H9 (cell line): Measurements from ENCODE around the gene TNIP1. TPM values are rescaled to one million over a fixed set of nuclear protein-coding genes. Genes with fewer than 3 reads are reported as not detected.

ENCODE experiments used
- DNase-seq: peaks from one replicate; pipeline ENCODE4 v3.0.0-alpha.2; 2017
- H2AFZ ChIP-seq: one replicate; pipeline ENCODE4 v1.6.1; 2013; ENCODE audit warnings: mild to moderate bottlenecking, low read length, control low read depth, moderate library complexity
- H2AK5ac ChIP-seq: 2 replicates; pipeline ENCODE4 v1.6.1; 2013; ENCODE audit warnings: low read length, control low read depth, mixed read lengths; ENCODE audit not compliant: insufficient read length
- H2BK120ac ChIP-seq: one replicate; pipeline ENCODE4 v1.6.1; 2013; ENCODE audit warnings: low read depth, mild to moderate bottlenecking, low read length, control low read depth, inconsistent platforms; ENCODE audit not compliant: poor library complexity, severe bottlenecking
- H2BK12ac ChIP-seq: 2 replicates; pipeline ENCODE4 v1.6.1; 2013; ENCODE audit warnings: low read length, control low read depth, mixed read lengths, low read depth; ENCODE audit not compliant: insufficient read length
- H2BK15ac ChIP-seq: 2 replicates; pipeline ENCODE4 v1.6.1; 2013; ENCODE audit warnings: low read depth, low read length, control low read depth
- H2BK20ac ChIP-seq: one replicate; pipeline ENCODE4 v1.6.1; 2013; ENCODE audit warnings: low read depth, mild to moderate bottlenecking, low read length, control low read depth, inconsistent platforms; ENCODE audit not compliant: poor library complexity, severe bottlenecking
- H2BK5ac ChIP-seq: 2 replicates; pipeline ENCODE4 v1.6.1; 2013; ENCODE audit warnings: low read length, control low read depth, mixed read lengths; ENCODE audit not compliant: insufficient read length
- H3K14ac ChIP-seq: 2 replicates; pipeline ENCODE4 v1.6.1; 2013; ENCODE audit warnings: low read length, control low read depth; ENCODE audit not compliant: insufficient read depth
- H3K18ac ChIP-seq: 2 replicates; pipeline ENCODE4 v1.6.1; 2013; ENCODE audit warnings: low read depth, mild to moderate bottlenecking, mixed read lengths, low read length, control low read depth; ENCODE audit not compliant: insufficient read length
- H3K23ac ChIP-seq: 2 replicates; pipeline ENCODE4 v1.6.1; 2013; ENCODE audit warnings: low read length, control low read depth, mixed read lengths, low read depth; ENCODE audit not compliant: insufficient read length
- H3K23me2 ChIP-seq: 2 replicates; pipeline ENCODE4 v1.6.1; 2013; ENCODE audit warnings: low read depth, mild to moderate bottlenecking, mixed read lengths, low read length, control low read depth; ENCODE audit not compliant: insufficient read length, poor library complexity, severe bottlenecking
- H3K27ac ChIP-seq: 2 replicates; pipeline ENCODE4 v1.5.1; 2013; ENCODE audit warnings: low read length, control low read depth, mixed read lengths, low read depth; ENCODE audit not compliant: insufficient read length
- H3K27me3 ChIP-seq: 2 replicates; pipeline ENCODE4 v1.6.1; 2013; ENCODE audit warnings: low read length, control low read depth, inconsistent platforms; ENCODE audit not compliant: insufficient read depth
- H3K4ac ChIP-seq: 2 replicates; pipeline ENCODE4 v1.6.1; 2013; ENCODE audit warnings: low read depth, mild to moderate bottlenecking, control low read depth, inconsistent platforms, low read length, moderate library complexity
- H3K4me1 ChIP-seq: 2 replicates; pipeline ENCODE4 v1.6.1; 2013; ENCODE audit warnings: low read length, control low read depth, inconsistent platforms; ENCODE audit not compliant: insufficient read depth
- H3K4me2 ChIP-seq: 2 replicates; pipeline ENCODE4 v1.6.1; 2013; ENCODE audit warnings: low read length, control low read depth, mixed read lengths; ENCODE audit not compliant: insufficient read length, insufficient read depth
- H3K56ac ChIP-seq: 2 replicates; pipeline ENCODE4 v1.6.1; 2013; ENCODE audit warnings: low read depth, mild to moderate bottlenecking, mixed read lengths, low read length, control low read depth; ENCODE audit not compliant: insufficient read length
- H3K79me1 ChIP-seq: 2 replicates; pipeline ENCODE4 v1.6.1; 2013; ENCODE audit warnings: low read depth, mild to moderate bottlenecking, moderate library complexity, low read length, control low read depth, inconsistent platforms; ENCODE audit not compliant: insufficient read depth, poor library complexity, severe bottlenecking
- H3K79me2 ChIP-seq: 2 replicates; pipeline ENCODE4 v1.6.1; 2013; ENCODE audit warnings: low read length, control low read depth, inconsistent platforms; ENCODE audit not compliant: insufficient read depth
- H3K9ac ChIP-seq: 2 replicates; pipeline ENCODE4 v1.6.1; 2013; ENCODE audit warnings: low read length, control low read depth, mixed read lengths; ENCODE audit not compliant: insufficient read length; ENCODE audit errors: extremely low read depth
- H3K9me3 ChIP-seq: one replicate; pipeline ENCODE4 v1.6.1; 2013; ENCODE audit warnings: low read depth, low read length, inconsistent platforms; ENCODE audit not compliant: control insufficient read depth
- H3T11ph ChIP-seq: one replicate; pipeline ENCODE4 v1.6.1; 2013; ENCODE audit warnings: mild to moderate bottlenecking, low read length, control low read depth, inconsistent platforms
- H4K20me1 ChIP-seq: one replicate; pipeline ENCODE4 v1.6.1; 2013; ENCODE audit not compliant: control insufficient read depth, insufficient read length, insufficient read depth
- H4K5ac ChIP-seq: 2 replicates; pipeline ENCODE4 v1.6.1; 2013; ENCODE audit warnings: low read depth, mild to moderate bottlenecking, mixed read lengths, low read length, control low read depth; ENCODE audit not compliant: insufficient read length
- H4K8ac ChIP-seq: replicated peaks from 2 replicates; pipeline ENCODE4 v1.6.1; 2013; ENCODE audit warnings: low read length, control low read depth, mixed read lengths, low read depth; ENCODE audit not compliant: insufficient read length
- H4K91ac ChIP-seq: 2 replicates; pipeline ENCODE4 v1.6.1; 2013; ENCODE audit warnings: low read depth, mild to moderate bottlenecking, moderate library complexity, mixed read lengths, low read length, control low read depth; ENCODE audit not compliant: insufficient read length
- H3K27ac Mint-ChIP-seq, 3 experiments: 2 replicates in 2 of 3; 3 replicates in 1 of 3; pipeline ENCODE4 v1.8.0; 2020 to 2021; ENCODE audit warnings: mixed read lengths in 3 of 3, mild to moderate bottlenecking in 1 of 3, moderate library complexity in 1 of 3
- H3K27me3 Mint-ChIP-seq: 2 replicates; pipeline ENCODE4 v1.8.0; 2021; ENCODE audit warnings: low read depth, mild to moderate bottlenecking, moderate library complexity, mixed read lengths
- H3K36me3 Mint-ChIP-seq, 3 experiments: 2 replicates in 2 of 3; 3 replicates in 1 of 3; pipeline ENCODE4 v1.8.0; 2020 to 2021; ENCODE audit warnings: low read depth in 3 of 3, mixed read lengths in 3 of 3; ENCODE audit not compliant: insufficient read depth in 1 of 3
- H3K4me1 Mint-ChIP-seq, 2 experiments: 2 replicates each; pipeline ENCODE4 v1.8.0; 2020; ENCODE audit warnings: mixed read lengths in 2 of 2
- H3K4me3 Mint-ChIP-seq, 2 experiments: 2 replicates in 1 of 2; 3 replicates in 1 of 2; pipeline ENCODE4 v1.8.0; 2020 to 2021; ENCODE audit warnings: mild to moderate bottlenecking in 2 of 2, mixed read lengths in 2 of 2, moderate library complexity in 1 of 2
- H3K9me3 Mint-ChIP-seq, 2 experiments: 2 replicates in 1 of 2; 3 replicates in 1 of 2; pipeline ENCODE4 v1.8.0; 2020; ENCODE audit warnings: mild to moderate bottlenecking in 2 of 2, mixed read lengths in 2 of 2, moderate library complexity in 1 of 2
- WGBS: extraction: QIAGEN DNeasy Blood & Tissue Kit; methylation state at CpG from one replicate; pipeline ENCODE4 v1.1.7; 2013; ENCODE audit warnings: missing lambda C conversion rate, low lambda C conversion rate, mixed read lengths; ENCODE audit not compliant: insufficient read length; ENCODE audit errors: extremely low coverage; 5-methylcytosine and 5-hydroxymethylcytosine counted together
- total RNA-seq: library from RNA; stranded (reverse); gene quantifications from 2 replicates; pipeline ENCODE4 v1.2.1, GENCODE V29; 2021
- TF ChIP-seq, protein P1 (sequence below): fragments of 200-600 bp; sonication (generic); conservative IDR thresholded peaks from 3 replicates; pipeline ENCODE4 v1.8.0; 2021; ENCODE audit warnings: antibody characterized with exemption, mild to moderate bottlenecking

TNIP1 gene
- total RNA-seq, 1 experiment from 2014 or later = 40.8 TPM

DNA sequence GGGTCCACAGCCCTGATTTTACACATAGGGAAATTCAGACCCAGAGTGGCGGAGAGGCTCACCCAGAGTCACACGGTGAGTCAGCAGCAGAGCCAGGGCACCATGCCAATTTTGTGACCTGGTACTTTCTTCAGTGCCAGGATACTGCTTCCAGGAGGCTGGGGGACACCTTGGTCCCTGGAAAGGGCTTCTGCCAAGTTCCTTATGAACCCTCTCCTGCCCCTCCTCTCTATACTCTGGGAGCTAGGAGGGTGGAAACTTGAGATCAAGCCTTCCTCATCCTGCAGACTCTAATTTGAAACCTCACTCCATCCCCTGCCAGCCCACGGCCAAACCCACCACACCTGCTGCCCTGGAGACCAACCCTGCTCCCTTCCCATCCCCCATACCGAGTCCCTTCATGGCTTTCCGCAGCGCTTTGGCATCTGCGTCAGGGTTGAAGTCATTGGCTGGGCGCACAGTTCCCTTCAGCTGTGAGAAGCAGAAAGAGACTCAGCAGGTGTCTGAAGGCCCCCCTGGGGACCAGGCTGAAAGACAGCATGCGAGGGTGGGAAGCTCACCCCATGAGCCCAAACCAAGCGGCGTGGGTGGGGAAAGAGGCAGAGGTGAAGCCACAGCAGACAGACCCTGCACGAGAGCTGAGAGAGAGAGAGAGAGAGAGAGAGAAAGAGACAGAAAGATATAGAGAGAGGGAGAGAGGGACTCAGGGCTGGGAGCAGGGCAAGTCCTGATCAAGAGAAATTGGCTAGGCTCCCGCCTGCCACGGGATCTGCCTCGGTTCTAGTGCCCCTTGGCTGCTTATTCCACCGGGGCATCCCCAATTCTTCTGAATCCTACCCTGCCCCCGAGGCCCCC lies 43.3 kb upstream of the TNIP1 start:
- TF ChIP-seq, protein P1, sequence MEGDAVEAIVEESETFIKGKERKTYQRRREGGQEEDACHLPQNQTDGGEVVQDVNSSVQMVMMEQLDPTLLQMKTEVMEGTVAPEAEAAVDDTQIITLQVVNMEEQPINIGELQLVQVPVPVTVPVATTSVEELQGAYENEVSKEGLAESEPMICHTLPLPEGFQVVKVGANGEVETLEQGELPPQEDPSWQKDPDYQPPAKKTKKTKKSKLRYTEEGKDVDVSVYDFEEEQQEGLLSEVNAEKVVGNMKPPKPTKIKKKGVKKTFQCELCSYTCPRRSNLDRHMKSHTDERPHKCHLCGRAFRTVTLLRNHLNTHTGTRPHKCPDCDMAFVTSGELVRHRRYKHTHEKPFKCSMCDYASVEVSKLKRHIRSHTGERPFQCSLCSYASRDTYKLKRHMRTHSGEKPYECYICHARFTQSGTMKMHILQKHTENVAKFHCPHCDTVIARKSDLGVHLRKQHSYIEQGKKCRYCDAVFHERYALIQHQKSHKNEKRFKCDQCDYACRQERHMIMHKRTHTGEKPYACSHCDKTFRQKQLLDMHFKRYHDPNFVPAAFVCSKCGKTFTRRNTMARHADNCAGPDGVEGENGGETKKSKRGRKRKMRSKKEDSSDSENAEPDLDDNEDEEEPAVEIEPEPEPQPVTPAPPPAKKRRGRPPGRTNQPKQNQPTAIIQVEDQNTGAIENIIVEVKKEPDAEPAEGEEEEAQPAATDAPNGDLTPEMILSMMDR = no peak
- Histone ChIP-seq H3T11ph (no peak overlapping the region), H2AFZ (no peak overlapping the region), H4K8ac (no peak overlapping the region), H3K4me2 (no peak overlapping the region), H3K23ac (no peak overlapping the region), H3K27ac (no peak overlapping the region), H4K5ac (no peak overlapping the region), H2BK15ac (no peak overlapping the region), H3K14ac (no peak overlapping the region), H3K18ac (no peak overlapping the region), H2BK20ac (no peak overlapping the region), H2AK5ac (no peak overlapping the region), H3K4me1 (no peaks in the 10 kb centered on the region), H2BK5ac (no peak overlapping the region), H4K91ac (no peak overlapping the region), H3K23me2 (no peaks in the 10 kb centered on the region), H3K56ac (no peak overlapping the region), H3K79me1 (no peaks in the 10 kb centered on the region), H3K79me2 (no peaks in the 10 kb centered on the region), H2BK120ac (no peak overlapping the region), H3K9ac (no peak overlapping the region), H2BK12ac (no peak overlapping the region), H3K9me3 (no peaks in the 10 kb centered on the region), H4K20me1 (peaks cover 2% of the 10 kb centered on the region), H3K27me3 (no peaks in the 10 kb centered on the region), H3K4ac (no peak overlapping the region)
- DNase-seq = no peak
- peaks cover 12 to 72% (median 59%) of the 10 kb centered on the region in 3 experiments; a peak in 6 of 7 replicates for H3K36me3 Mint-ChIP-seq
- H3K27ac Mint-ChIP-seq = peak overlapping the region in 2 of 3 experiments; percentile 44 to 53; a peak in 3 of 7 replicates
- H3K9me3 Mint-ChIP-seq = no peaks in the 10 kb centered on the region; a peak in 1 of 5 replicates
- peaks cover 9 to 10% of the 10 kb centered on the region in 2 experiments for H3K4me1 Mint-ChIP-seq
- H3K27me3 Mint-ChIP-seq = no peaks in the 10 kb centered on the region
- no CpG with 5 or more reads among the region's 17 CpGs for WGBS
- H3K4me3 Mint-ChIP-seq = no peak overlapping the region; a peak in 1 of 5 replicates
